ENCODE measurements around the gene TBC1D4.

TBC1D4 gene

GRCh38 chr13:75345193-75345592 lies 136.8 kb downstream of the TBC1D4 start:
- POLR2A ChIA-PET = interaction anchor here (1.0 kb wide), 1 partner anchor 193 kb away, joined by 5 read pairs; the partner anchor contains the start of gene COMMD6
- TF ChIP-seq CTCF (IDR thresholded peaks at IDR 0.05; ENCODE audit: insufficient read depth, low read length, missing control alignments) = no peak
- no peak overlapping the region for H3K4me3 ChIP-seq (ENCODE audit: low read depth, low read length)
- CTCF ChIA-PET = interaction anchor here (0.8 to 1.5 kb wide), 4 partner anchors 13 to 28 kb away, joined by 3 to 5 read pairs (median 3); no protein-coding TSS in a partner anchor
- DNase-seq (ENCODE audit: low read depth, low spot score) = no peak

GRCh38 chr13:75341028-75341427 lies 140.9 kb downstream of the TBC1D4 start:
- no peak for DNase-seq (ENCODE audit: low read depth, low spot score)
- no peak overlapping the region for H3K4me3 ChIP-seq (ENCODE audit: low read depth, low read length)
- ChIA-PET POLR2A (no interaction called here), CTCF (no interaction called here)
- TF ChIP-seq CTCF (IDR thresholded peaks at IDR 0.05; ENCODE audit: insufficient read depth, low read length, missing control alignments) = no peak

DNA sequence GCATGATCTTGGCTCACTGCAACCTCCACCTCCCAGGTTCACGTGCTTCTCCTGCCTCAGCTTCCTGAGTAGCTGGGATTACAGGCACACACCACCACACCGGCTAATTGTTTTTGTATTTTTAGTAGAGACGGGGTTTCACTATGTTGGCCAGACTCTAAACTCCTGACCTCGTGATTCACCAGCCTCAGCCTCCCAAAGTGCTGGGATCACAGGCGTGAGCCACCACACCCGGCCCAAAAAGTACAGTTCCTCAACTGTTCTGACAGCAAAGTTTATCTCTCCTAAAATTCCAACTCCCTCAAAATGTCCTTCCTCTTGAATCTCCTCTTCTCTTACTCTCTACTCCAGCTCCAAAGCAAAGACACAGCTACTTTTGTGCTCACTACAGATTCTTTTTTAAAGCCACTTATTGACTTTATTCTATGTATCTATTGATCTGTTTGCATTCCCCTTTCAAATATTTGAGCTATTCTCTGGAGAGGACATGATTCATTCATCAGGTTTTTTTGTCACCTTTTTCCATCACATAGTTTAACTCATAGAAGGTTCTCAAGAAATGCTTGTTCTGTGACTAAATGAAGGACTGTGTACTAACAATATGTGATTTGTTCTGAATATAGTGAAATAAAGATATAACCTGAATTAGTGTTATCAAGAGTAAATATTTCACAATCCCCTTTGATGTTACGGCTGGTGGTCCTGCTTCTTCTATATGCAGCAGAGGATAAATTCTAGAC lies 142.2 kb downstream of the TBC1D4 start:
- DNase-seq (ENCODE audit: low read depth, low spot score) = no peak
- POLR2A ChIA-PET = no interaction called here
- no peak overlapping the region for H3K4me3 ChIP-seq (ENCODE audit: low read depth, low read length)
- TF ChIP-seq CTCF (IDR thresholded peaks at IDR 0.05; ENCODE audit: insufficient read depth, low read length, missing control alignments) = no peak
- CTCF ChIA-PET = no interaction called here

GRCh38 chr13:75334634-75335447 lies 147.1 kb downstream of the TBC1D4 start:
- no peak for TF ChIP-seq CTCF (IDR thresholded peaks at IDR 0.05; ENCODE audit: insufficient read depth, low read length, missing control alignments)
- ChIA-PET CTCF (no interaction called here), POLR2A (no interaction called here)
- no peak for DNase-seq (ENCODE audit: low read depth, low spot score)
- H3K4me3 ChIP-seq (ENCODE audit: low read depth, low read length) = no peak overlapping the region

- ChIA-PET POLR2A (no interaction called here), CTCF (no interaction called here)
- no peak overlapping the region for H3K4me3 ChIP-seq (ENCODE audit: low read depth, low read length)
- TF ChIP-seq CTCF (IDR thresholded peaks at IDR 0.05; ENCODE audit: insufficient read depth, low read length, missing control alignments) = no peak
- no peak for DNase-seq (ENCODE audit: low read depth, low spot score)
These were observed 148.9 kb downstream of the TBC1D4 start for GRCh38 chr13:75333103-75333502.

DNA sequence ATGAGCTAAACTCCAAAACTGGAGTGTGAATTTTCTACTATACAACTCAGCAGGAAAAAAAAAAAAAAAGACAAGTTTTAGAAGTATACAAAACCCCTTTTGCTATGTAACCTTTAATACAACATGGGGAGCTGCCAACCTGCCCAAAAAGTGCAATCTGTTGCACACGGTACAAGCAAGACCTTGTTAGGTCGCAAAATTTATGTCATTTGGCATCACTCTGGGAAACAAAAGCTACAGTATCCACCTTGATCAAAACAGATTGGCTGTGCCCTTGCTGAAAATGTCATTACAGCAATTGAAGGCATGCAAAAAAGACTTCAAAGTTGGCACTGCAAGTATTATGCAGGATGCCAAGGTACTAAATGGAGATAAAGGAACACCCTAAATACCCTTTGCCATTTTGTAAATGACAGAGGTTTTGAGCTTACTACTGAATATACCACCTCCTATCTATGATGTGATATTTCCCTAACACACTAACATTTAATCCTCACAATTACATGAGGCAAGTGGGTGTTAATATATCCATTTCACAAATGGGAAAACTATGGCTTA lies 150.1 kb downstream of the TBC1D4 start:
- no peak for DNase-seq (ENCODE audit: low read depth, low spot score)
- ChIA-PET POLR2A (no interaction called here), CTCF (interaction anchor here (2.0 kb wide), 1 partner anchor 13 kb away, joined by 5 read pairs; no protein-coding TSS in a partner anchor)
- TF ChIP-seq CTCF (IDR thresholded peaks at IDR 0.05; ENCODE audit: insufficient read depth, low read length, missing control alignments) = no peak
- H3K4me3 ChIP-seq (ENCODE audit: low read depth, low read length) = no peak overlapping the region
